HUES48 (cell line): ENCODE results near the gene PATZ1.

Experiments used
- H3K27ac ChIP-seq: one replicate; pipeline ENCODE4 v1.7.0; 2013; ENCODE audit warnings: low read depth, low read length, inconsistent platforms
- H3K27me3 ChIP-seq: 2 replicates; pipeline ENCODE4 v1.6.1; 2013; ENCODE audit warnings: mild to moderate bottlenecking, low read length; ENCODE audit not compliant: control insufficient read depth, insufficient read depth
- H3K36me3 ChIP-seq: 2 replicates; pipeline ENCODE4 v1.6.1; 2013; ENCODE audit warnings: low read length; ENCODE audit not compliant: control insufficient read depth, insufficient read depth
- H3K4me1 ChIP-seq: 2 replicates; pipeline ENCODE4 v1.6.1; 2013; ENCODE audit warnings: mild to moderate bottlenecking, low read length; ENCODE audit not compliant: control insufficient read depth, insufficient read depth
- H3K4me3 ChIP-seq: 2 replicates; pipeline ENCODE4 v1.5.1; 2013; ENCODE audit warnings: mild to moderate bottlenecking, low read depth, low read length
- H3K9ac ChIP-seq: 2 replicates; pipeline ENCODE4 v1.6.1; 2013; ENCODE audit warnings: mild to moderate bottlenecking, low read depth, low read length, moderate library complexity
- H3K9me3 ChIP-seq: 2 replicates; pipeline ENCODE4 v1.6.1; 2013; ENCODE audit warnings: low read length; ENCODE audit not compliant: control insufficient read depth, insufficient read depth

PATZ1 gene

DNA sequence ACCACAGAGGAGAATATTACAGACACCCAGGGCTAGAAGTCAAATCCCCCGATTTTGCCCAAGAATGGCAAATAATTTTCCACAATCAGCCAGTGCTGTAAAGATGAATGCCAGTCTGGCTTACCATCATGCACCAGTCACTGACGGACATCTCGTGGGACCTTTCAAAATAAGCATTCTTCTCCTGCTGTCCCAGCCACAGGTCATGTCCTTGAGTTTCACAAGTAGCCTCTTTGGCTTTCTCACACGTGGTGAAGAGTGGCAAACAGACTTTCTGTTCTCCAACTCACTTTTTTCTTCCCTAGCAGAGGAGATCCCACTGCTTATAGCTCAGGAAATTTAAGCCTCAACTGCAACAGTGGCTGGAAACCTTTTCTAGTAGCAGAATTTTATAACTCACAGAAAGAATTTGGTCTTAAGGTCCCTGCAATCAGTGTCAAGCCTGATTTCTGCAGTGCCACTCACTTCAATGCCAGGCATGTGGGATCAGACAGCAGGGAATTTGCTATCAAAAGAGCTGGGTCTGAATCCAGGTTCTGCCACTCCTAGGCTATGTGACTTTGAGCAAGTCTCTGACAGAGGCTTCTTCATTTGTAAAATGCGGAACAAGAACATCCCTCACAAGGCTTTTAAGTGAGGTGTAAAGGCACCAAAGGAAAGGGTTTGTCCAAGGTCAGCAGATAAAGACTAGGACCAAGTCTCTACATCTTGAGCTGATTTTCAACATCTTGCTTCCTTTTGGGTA, 57.5 kb downstream of the PATZ1 start:
- Histone ChIP-seq H3K27ac (no peak overlapping the region), H3K4me1 (peaks cover 5% of the 10 kb centered on the region), H3K9me3 (no peaks in the 10 kb centered on the region), H3K27me3 (peaks cover 20% of the 10 kb centered on the region), H3K9ac (no peak overlapping the region), H3K4me3 (no peak overlapping the region), H3K36me3 (no peaks in the 10 kb centered on the region)

DNA sequence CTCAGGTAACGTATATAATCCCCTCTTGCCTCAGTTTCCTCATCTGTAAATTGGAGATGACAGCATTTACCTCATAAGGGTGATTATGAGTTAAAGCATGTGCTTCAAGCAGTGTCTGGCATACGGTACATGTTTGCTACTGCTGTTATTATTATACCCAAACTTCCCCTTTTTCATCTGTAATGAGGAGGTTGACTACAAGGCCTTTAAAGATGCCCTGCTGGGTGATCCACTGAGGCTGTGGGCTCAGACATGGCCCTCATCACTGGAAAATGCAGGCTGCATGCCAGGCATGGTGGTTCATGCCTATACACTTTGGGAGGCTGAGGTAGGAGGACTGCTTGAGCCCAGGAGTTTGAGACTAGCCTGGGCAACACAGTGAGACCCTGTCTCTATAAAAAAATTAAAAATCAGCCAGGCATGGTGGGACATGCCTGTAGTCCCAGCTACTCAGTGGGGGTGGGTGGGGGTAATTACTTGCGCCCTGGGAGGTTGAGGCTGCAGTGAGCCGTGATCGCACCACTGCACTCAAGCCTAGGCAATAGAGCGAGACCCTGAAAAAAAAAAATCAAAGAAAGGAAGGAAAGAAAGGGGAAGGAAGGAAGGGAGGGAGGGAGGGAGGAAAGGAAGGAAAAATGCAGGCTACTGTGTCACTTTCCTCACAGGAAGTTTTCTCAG, 58.2 kb downstream of the PATZ1 start:
- H3K9me3 ChIP-seq, result no peaks in the 10 kb centered on the region
- H3K4me1 ChIP-seq, result peaks cover 5% of the 10 kb centered on the region
- peaks cover 20% of the 10 kb centered on the region for H3K27me3 ChIP-seq
- no peak overlapping the region for H3K9ac ChIP-seq
- no peaks in the 10 kb centered on the region for H3K36me3 ChIP-seq
- H3K27ac ChIP-seq, result no peak overlapping the region
- no peak overlapping the region for H3K4me3 ChIP-seq

GRCh38 chr22:31286360-31287255, 59.5 kb downstream of the PATZ1 start:
- Histone ChIP-seq H3K27ac (no peak overlapping the region), H3K4me3 (no peak overlapping the region), H3K27me3 (peaks cover 16% of the 10 kb centered on the region), H3K36me3 (no peaks in the 10 kb centered on the region), H3K4me1 (no peaks in the 10 kb centered on the region; the same call in 1 of the 2 replicates), H3K9ac (no peak overlapping the region), H3K9me3 (no peaks in the 10 kb centered on the region)

DNA sequence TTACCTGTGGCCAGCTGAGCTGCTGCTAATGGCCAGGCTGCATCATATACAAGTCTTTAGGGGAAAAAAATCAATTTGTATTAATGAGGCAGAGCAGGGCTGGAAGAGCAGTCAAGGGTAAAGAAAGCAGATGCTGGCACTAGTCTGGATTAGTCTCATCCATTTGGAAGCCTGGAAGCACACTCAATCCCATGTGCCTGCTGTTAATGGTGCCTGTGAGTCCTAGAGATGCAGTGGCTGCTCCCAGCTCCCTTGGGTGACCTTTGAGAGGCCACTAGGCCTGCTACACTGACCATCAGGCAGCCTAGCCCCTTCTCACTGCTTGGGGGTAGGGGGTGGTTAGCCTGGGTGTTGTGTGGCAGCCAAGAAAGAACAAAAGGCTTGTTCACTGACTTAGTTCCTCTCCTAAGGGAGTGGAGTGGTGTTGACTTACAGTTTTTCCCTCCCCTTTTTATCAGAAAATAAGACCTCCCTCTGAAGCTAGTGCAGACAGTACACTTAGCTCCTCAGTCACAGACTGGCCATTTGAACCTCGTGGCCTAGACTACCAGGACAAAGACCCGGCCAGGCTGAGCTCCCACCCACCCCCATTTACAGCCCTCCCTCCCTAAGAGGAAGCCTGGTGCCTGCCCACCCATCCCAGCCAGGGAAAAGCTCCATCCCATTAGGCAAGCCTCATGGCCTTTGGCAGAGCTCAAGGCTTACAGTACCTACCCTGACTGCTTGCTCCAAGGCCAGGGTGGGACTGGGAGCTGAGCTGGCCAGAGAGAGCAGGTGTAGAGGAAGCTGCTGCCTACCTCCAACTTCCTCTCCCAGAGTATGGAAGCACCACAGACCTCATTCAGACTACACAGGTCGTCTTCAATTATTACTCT, 61.6 kb downstream of the PATZ1 start:
- no peak overlapping the region for H3K27ac ChIP-seq
- H3K4me3 ChIP-seq, result no peak overlapping the region
- H3K27me3 ChIP-seq, result peaks cover 1% of the 10 kb centered on the region; the same call in 1 of the 2 replicates
- peaks cover 8% of the 10 kb centered on the region for H3K36me3 ChIP-seq
- H3K9me3 ChIP-seq, result no peaks in the 10 kb centered on the region
- H3K4me1 ChIP-seq, result no peaks in the 10 kb centered on the region
- no peak overlapping the region for H3K9ac ChIP-seq

GRCh38 chr22:31282748-31283468, 63.2 kb downstream of the PATZ1 start:
- no peaks in the 10 kb centered on the region for H3K4me1 ChIP-seq
- H3K9ac ChIP-seq, result no peak overlapping the region
- H3K27ac ChIP-seq, result no peak overlapping the region
- peaks cover 16% of the 10 kb centered on the region for H3K36me3 ChIP-seq
- H3K27me3 ChIP-seq, result no peaks in the 10 kb centered on the region
- H3K4me3 ChIP-seq, result no peak overlapping the region
- H3K9me3 ChIP-seq, result no peaks in the 10 kb centered on the region

- Histone ChIP-seq H3K9me3 (no peaks in the 10 kb centered on the region), H3K4me1 (no peaks in the 10 kb centered on the region), H3K27me3 (no peaks in the 10 kb centered on the region), H3K9ac (no peak overlapping the region), H3K36me3 (peaks cover 28% of the 10 kb centered on the region), H3K27ac (no peak overlapping the region), H3K4me3 (no peak overlapping the region)
These were observed 64.4 kb downstream of the PATZ1 start for GRCh38 chr22:31281733-31282132.

DNA sequence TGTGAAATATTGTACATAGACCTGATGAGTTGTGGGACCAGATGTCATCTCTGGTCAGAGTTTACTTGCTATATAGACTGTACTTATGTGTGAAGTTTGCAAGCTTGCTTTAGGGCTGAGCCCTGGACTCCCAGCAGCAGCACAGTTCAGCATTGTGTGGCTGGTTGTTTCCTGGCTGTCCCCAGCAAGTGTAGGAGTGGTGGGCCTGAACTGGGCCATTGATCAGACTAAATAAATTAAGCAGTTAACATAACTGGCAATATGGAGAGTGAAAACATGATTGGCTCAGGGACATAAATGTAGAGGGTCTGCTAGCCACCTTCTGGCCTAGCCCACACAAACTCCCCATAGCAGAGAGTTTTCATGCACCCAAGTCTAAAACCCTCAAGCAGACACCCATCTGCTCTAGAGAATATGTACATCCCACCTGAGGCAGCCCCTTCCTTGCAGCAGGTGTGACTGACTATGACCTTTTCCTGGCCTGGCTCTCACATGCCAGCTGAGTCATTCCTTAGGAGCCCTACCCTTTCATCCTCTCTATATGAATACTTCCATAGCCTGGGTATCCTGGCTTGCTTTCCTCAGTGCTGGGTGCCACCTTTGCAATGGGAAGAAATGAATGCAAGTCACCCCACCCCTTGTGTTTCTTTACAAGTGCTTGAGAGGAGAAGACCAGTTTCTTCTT, 66.2 kb downstream of the PATZ1 start:
- no peak overlapping the region for H3K4me3 ChIP-seq
- H3K27me3 ChIP-seq, result no peaks in the 10 kb centered on the region
- peaks cover 40% of the 10 kb centered on the region for H3K36me3 ChIP-seq
- H3K9ac ChIP-seq, result no peak overlapping the region
- H3K4me1 ChIP-seq, result no peaks in the 10 kb centered on the region
- no peak overlapping the region for H3K27ac ChIP-seq
- no peaks in the 10 kb centered on the region for H3K9me3 ChIP-seq

DNA sequence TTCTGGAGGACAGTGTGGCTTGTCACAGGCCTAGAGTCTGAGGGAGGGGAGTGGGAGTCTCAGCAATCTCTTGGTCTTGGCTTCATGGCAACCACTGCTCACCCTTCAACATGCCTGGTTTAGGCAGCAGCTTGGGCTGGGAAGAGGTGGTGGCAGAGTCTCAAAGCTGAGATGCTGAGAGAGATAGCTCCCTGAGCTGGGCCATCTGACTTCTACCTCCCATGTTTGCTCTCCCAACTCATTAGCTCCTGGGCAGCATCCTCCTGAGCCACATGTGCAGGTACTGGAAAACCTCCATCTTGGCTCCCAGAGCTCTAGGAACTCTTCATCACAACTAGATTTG, 66.8 kb downstream of the PATZ1 start:
- no peaks in the 10 kb centered on the region for H3K27me3 ChIP-seq
- no peaks in the 10 kb centered on the region for H3K9me3 ChIP-seq
- H3K27ac ChIP-seq, result no peak overlapping the region
- H3K4me1 ChIP-seq, result no peaks in the 10 kb centered on the region
- peaks cover 46% of the 10 kb centered on the region for H3K36me3 ChIP-seq
- no peak overlapping the region for H3K9ac ChIP-seq
- H3K4me3 ChIP-seq, result no peak overlapping the region

DNA sequence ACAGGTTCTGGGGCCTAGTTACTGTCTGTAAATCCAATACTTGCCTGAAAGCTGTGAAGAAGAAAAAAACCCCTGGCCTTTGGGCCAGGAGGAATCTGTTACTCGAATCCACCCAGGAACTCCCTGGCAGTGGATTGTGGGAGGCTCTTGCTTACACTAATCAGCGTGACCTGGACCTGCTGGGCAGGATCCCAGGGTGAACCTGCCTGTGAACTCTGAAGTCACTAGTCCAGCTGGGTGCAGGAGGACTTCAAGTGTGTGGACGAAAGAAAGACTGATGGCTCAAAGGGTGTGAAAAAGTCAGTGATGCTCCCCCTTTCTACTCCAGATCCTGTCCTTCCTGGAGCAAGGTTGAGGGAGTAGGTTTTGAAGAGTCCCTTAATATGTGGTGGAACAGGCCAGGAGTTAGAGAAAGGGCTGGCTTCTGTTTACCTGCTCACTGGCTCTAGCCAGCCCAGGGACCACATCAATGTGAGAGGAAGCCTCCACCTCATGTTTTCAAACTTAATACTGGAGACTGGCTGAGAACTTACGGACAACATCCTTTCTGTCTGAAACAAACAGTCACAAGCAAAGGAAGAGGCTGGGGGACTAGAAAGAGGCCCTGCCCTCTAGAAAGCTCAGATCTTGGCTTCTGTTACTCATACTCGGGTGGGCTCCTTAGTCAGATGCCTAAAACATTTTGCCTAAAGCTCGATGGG, 67.4 kb downstream of the PATZ1 start:
- Histone ChIP-seq H3K9ac (no peak overlapping the region), H3K9me3 (no peaks in the 10 kb centered on the region), H3K36me3 (peaks cover 50% of the 10 kb centered on the region), H3K27me3 (no peaks in the 10 kb centered on the region), H3K27ac (no peak overlapping the region), H3K4me3 (no peak overlapping the region), H3K4me1 (no peaks in the 10 kb centered on the region)
